Activated naive CD8-positive, alpha-beta T cell treated with anti-CD3 and anti-CD28 coated beads for 36 hours (primary cell): ENCODE measurements around the gene TK2. TPM values are rescaled to one million over a fixed set of nuclear protein-coding genes. Genes with fewer than 3 reads are reported as not detected.

Source experiments
- DNase-seq: peaks from one replicate; pipeline ENCODE4 v3.0.0; 2021
- H3K27ac Mint-ChIP-seq: one replicate; pipeline ENCODE4 v1.8.0; 2022; ENCODE audit warnings: mild to moderate bottlenecking, moderate library complexity, mixed read lengths
- H3K27me3 Mint-ChIP-seq: one replicate; pipeline ENCODE4 v1.8.0; 2022; ENCODE audit warnings: mild to moderate bottlenecking, mixed read lengths
- H3K36me3 Mint-ChIP-seq: one replicate; pipeline ENCODE4 v1.8.0; 2021; ENCODE audit warnings: mild to moderate bottlenecking, mixed read lengths
- H3K4me1 Mint-ChIP-seq: one replicate; pipeline ENCODE4 v1.8.0; 2021; ENCODE audit warnings: mixed read lengths
- H3K4me3 Mint-ChIP-seq: one replicate; pipeline ENCODE4 v1.8.0; 2022; ENCODE audit warnings: mild to moderate bottlenecking, moderate library complexity, mixed read lengths
- H3K9me3 Mint-ChIP-seq: one replicate; pipeline ENCODE4 v1.8.0; 2022; ENCODE audit warnings: mixed read lengths
- total RNA-seq, 2 experiments: library from RNA; stranded (reverse); gene quantifications; one replicate each; pipeline ENCODE4 v1.2.3, GENCODE V29; 2021

The TK2 gene
- total RNA-seq, 2 experiments from 2014 or later: 5.6 to 6.9 TPM

DNA sequence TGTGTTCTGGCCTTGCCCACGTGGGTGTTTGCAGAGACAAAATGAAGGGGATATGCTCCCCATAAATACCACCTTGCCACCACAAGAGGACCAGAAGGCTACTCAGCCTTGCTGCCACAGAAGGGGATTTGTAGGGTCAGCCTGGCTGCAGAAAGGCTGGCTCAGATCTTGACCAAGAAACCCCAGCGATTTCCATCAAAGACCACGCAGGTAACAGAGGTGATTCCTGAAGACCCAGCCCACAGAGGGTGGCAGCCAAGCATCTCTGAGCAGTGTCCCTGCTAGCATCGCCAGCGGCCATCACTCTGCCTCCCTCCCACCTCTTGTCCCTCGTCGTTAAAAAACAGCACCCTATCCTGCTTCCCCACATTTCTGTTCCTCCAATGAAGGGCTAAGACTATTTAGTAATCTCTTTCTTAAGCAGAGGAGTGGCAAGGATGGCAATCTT is 68.0 kb downstream of the TK2 start:
- H3K27ac Mint-ChIP-seq: no peak overlapping the region
- peaks cover 24% of the 10 kb centered on the region for H3K4me1 Mint-ChIP-seq

DNA sequence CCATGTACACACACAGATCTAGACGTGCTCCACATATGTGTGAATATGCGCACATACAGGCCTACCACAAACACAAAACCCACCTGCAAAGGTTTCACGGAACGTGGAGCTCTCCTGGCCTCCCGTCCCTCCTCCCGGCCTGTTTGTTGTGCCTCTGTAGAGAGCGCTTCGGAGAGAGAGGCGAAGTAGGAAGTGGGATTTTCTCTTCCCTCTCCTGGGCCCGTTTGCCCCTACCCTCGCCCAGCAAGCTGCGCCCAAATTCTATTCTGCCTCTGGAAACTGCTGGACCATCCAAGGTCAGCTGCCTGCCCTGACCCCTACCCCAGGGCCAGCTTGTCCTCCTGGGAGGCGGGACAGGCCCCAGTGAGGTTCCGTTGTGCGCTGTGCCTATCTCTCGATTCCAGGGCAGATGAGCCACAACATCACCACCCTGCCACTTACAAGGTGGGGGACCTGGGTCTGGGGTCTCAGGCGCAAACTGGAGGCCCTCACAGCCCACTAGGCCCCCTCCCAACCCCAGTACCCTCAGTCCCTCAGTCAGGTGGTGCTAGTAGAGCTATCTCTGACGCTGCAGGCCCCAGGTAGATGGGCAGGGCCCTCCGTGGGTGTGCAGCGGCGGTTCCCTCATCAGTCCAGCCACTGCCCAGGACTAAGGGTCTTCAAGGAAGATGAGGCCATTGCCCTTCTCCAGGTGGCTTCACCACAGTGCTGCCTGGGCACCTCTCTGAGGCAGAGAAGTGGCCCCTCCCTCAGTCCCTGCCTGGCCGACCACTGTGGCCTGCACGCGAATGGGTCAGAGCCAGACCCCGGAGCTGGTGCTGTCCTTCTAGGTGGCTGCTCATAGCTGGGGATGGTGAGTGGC is 68.6 kb downstream of the TK2 start:
- Mint-ChIP-seq H3K27me3 (no peaks in the 10 kb centered on the region), H3K4me1 (peaks cover 24% of the 10 kb centered on the region), H3K9me3 (no peaks in the 10 kb centered on the region), H3K36me3 (no peaks in the 10 kb centered on the region), H3K4me3 (no peak overlapping the region), H3K27ac (no peak overlapping the region)
- DNase-seq: no peak

More for the DNA sequence above, 68.0 kb downstream of the TK2 start:
- no peak for DNase-seq
- Mint-ChIP-seq H3K36me3 (no peaks in the 10 kb centered on the region), H3K9me3 (no peaks in the 10 kb centered on the region), H3K4me3 (no peak overlapping the region), H3K27me3 (no peaks in the 10 kb centered on the region)

DNA sequence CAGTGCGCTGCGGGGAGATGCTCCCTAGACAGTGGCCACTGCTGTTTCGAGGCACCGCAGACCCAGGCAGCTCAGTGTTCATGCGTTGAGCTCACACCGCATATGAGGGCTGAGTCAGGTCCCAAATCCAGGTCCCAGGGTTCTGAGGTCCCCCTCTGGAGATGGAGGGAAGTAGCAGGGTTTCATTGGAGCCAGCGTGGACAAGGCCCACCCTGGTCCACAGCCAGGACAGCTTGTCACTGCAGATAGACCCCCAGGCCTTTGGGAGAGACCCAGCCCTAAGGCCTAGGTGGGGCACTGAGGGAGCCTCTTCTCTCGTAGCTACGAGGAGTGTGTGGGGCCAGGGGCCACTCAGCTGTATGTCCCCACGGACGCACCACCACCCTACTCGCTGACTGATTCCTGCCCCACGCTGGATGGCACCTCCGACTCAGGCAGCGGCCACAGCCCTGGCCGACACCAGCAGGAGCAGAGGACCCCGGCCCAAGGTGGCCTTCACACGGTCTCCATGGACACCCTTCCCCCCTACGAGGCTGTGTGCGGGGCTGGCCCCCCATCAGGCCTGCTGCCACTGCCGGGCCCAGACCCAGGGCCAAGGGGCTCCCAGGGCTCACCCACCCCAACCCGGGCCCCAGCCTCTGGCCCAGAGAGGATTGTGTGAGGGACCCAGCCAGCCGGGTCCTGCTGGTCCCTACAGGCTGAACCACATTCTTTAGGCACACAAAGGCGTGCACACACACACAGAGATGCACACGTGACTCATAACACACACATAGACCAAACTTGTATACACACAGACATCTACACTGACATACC is 69.4 kb downstream of the TK2 start:
- no peaks in the 10 kb centered on the region for H3K27me3 Mint-ChIP-seq
- DNase-seq: no peak
- no peak overlapping the region for H3K27ac Mint-ChIP-seq
- no peak overlapping the region for H3K4me3 Mint-ChIP-seq
- no peaks in the 10 kb centered on the region for H3K36me3 Mint-ChIP-seq
- peaks cover 24% of the 10 kb centered on the region for H3K4me1 Mint-ChIP-seq
- no peaks in the 10 kb centered on the region for H3K9me3 Mint-ChIP-seq

DNA sequence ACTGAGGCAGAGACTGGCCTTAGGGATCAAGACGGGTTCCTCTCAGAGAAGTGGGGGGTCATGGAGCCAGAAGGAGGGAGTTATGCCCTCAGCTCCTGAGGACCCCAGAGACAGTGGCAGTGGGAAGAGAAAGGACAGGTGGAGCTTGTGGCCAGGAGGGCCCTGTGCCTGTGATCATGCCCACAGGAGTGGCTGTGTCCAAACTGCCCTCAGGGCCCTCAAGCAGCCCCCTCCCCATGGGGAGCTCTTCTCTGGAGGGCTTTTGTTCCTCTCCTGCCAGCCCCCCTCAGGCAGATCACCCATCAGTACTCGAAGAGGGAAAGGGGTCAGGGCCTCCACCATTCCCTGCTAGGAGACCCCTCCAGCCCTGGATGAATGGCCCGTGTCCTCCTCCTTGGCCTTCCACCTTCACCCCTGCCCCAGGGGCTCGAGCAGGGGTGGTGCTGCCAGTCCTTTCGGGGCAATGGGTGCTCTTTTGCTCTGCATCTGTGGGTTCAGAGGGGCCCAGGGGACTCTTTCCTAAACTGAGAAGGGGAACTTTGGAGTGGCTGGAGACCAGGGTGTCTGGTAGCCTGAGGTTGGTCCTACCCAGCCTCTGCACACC is 70.2 kb downstream of the TK2 start:
- Mint-ChIP-seq H3K27ac (no peak overlapping the region), H3K36me3 (no peaks in the 10 kb centered on the region), H3K4me1 (peaks cover 30% of the 10 kb centered on the region), H3K4me3 (no peak overlapping the region), H3K9me3 (no peaks in the 10 kb centered on the region), H3K27me3 (no peaks in the 10 kb centered on the region)
- DNase-seq: no peak

DNA sequence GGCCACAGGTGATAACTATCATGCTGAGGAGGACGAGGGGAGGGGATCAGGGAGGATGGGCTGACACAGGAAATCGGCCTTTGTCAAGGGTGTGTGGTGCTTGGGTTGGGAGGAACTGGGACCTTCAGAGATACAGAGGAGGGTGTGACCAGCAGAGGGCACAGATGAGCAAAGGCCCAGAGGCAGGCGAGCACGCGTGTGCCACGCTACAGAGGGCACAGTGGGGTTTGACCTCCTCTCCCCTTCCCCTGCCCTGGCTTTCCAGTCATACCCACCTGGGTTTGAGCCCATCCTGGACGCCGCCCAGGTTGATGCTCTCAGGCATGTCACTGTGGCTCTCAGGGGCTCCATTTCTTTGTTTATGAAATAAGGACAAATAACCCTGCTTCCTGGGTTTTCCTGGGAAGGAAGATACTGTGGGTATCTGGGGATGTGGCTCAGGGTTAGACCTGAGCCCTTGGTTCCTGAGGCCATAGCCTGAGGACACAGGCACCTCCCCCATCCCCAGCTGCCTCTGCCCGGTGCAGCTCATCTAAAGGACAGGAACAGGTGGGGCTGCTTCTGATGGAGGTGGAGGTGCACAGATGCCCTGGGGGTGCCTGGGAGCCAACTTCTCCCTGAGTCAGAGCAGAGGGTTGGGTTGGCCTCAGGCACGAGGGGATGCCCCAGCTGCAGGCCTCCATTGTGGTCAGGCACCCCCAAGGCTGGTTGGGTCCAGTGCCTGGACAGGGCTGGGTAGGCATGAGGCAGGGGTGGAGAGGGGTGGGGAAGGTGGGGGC is 71.0 kb downstream of the TK2 start:
- H3K9me3 Mint-ChIP-seq: no peaks in the 10 kb centered on the region
- no peak overlapping the region for H3K4me3 Mint-ChIP-seq
- H3K36me3 Mint-ChIP-seq: no peaks in the 10 kb centered on the region
- peak overlapping the region; percentile 28 for H3K27ac Mint-ChIP-seq
- DNase-seq: peak; percentile 74
- no peaks in the 10 kb centered on the region for H3K27me3 Mint-ChIP-seq
- peaks cover 33% of the 10 kb centered on the region for H3K4me1 Mint-ChIP-seq

DNA sequence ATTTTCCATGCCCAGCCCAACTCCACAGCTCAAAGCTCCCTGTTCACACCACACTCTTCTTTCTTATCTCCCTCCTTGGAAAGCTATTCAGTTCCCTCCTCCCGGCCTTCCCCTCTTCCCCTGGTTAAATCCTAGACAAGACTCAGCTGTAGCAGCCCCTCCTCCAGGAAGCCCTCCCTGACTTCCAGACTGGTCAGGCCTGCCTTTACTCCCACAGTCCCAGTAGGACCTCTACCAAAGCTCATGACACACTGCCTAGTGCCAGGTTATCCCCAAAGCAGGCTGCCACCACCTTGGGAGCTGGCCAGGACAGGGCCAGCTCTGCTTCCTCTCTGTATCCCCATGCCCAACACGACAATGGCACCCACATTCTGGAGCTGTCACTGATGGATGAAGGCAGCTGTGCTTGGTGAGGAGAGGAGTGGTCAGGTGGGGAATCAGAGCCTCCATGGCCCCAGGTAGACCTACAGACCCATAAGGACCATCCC is 72.8 kb downstream of the TK2 start:
- peaks cover 22% of the 10 kb centered on the region for H3K4me1 Mint-ChIP-seq
- no peaks in the 10 kb centered on the region for H3K36me3 Mint-ChIP-seq
- H3K4me3 Mint-ChIP-seq: no peak overlapping the region
- no peaks in the 10 kb centered on the region for H3K9me3 Mint-ChIP-seq
- no peak overlapping the region for H3K27ac Mint-ChIP-seq
- DNase-seq: no peak
- H3K27me3 Mint-ChIP-seq: no peaks in the 10 kb centered on the region

DNA sequence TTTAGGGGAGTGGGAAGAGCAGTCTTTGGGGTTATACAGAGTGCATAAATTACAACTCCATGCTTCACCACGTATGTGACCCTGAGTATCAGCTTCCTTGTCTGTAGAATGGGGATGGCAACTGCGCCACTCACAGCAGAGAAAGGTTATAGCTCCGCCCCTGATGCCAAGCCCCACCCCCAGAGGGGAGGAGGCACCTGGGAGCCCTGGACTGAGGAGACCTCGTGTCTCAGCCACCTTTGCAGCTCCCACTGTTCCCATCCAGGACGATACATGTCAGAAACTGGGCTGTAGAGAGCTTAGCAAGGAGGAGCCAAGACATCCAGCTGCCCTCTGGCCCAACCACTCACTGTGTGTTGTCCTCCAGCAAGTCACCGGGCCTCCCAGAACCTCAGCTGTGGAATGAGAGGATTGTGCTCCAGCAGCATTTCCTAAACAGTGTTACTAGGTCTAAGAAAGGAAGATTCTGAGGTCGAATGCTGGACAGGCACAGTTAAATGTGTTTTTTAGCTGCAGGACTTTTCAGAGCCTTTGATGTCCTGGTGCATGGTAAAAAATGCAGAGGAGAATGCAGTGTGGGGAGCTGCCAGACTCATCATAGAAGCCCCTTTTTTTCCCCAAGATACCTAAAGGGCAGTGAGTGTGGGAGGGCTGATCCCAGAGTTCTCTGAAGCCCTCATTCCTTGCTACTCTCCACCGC is 73.4 kb downstream of the TK2 start:
- Mint-ChIP-seq H3K4me1 (peaks cover 22% of the 10 kb centered on the region), H3K36me3 (no peaks in the 10 kb centered on the region), H3K4me3 (no peak overlapping the region), H3K27ac (no peak overlapping the region), H3K9me3 (no peaks in the 10 kb centered on the region), H3K27me3 (no peaks in the 10 kb centered on the region)
- peak; percentile 35 for DNase-seq

DNA sequence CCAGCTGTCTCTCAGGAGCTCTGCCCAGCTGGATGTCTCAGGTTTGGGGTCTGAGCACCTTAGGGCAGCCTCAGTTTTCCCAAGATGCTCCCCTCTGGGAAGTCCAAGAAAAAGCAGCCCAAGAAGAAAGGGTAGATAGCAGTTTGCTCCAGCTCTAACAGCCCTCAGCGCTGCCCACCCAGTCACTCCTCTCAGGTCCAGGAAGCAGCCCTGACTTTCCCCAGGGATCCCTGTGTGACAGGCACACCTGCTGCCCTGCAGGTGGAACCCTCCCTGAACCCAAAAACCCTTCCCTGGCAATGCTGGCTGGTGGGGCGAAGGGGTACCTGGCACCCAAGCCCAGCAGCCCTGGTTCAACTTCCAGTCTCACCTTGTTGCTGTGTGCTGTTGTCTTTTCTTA is 74.7 kb downstream of the TK2 start:
- Mint-ChIP-seq H3K36me3 (no peaks in the 10 kb centered on the region), H3K4me3 (no peak overlapping the region), H3K9me3 (no peaks in the 10 kb centered on the region), H3K27ac (peak overlapping the region; percentile 49), H3K27me3 (no peaks in the 10 kb centered on the region), H3K4me1 (peaks cover 22% of the 10 kb centered on the region)
- DNase-seq: no peak

DNA sequence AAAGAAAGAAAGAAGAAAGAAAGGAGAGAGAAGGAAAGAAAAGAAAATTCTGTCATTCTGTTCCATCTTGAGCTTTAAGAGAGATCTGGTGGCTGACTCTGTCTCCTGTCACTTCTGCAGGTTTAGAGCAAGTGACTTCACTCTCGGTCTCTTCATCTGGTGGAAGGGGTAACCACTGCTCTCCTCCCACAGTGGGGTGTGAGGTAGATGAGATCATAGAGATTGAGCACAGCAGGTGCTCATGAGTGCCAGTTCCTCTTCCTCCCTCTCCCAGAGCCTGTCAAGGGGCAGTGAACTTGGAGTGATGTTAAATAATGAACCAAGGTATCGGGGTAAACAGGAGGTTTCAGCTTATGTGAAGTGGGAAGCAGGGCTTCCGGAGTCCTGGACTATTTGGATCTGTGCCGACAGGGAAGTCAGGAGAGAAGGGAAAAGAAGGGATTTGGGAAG is 75.1 kb downstream of the TK2 start:
- DNase-seq: peak; percentile 62
- Mint-ChIP-seq H3K4me3 (no peak overlapping the region), H3K4me1 (peaks cover 22% of the 10 kb centered on the region), H3K27ac (peak overlapping the region; percentile 49), H3K27me3 (no peaks in the 10 kb centered on the region), H3K36me3 (no peaks in the 10 kb centered on the region), H3K9me3 (no peaks in the 10 kb centered on the region)

DNA sequence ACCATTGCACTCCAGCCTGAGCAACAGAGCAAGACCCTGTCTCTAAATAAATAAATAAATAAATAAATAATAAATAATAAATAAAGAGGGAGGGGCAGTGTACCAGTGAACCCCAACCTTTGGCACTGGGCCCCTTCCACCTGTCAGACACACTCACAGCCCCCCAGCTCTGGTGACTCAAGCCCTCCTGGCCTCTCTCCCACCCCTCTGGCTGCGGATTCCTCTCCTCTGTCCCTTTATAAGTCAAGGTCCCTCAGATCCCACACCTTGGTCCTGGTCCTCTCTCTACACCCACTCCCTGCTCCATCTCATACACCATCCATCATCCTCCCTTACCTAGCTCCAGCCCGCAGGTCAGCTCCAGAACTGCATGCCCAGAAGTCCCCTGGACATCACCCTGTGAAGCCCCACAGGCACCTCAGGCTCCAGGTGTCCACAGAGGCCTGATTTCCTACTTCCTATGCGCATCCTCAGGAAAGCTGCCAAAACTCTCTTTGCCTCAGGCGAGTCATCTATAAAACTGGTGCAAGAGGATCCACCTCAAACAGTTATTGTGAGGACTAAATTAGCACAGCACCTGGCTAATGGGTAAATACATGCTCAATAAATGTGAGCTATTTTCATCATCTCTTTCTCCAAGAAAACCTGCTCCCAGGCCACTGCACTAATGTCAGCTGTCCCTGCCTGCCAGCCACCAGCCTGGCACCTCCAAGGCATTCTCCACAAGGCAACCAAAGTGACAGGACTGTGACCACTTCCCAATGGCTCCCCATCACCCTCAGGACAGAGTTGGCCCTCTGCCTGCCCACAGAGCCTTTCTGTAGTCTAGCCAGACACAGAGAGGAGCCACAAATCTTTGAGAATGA is 76.0 kb downstream of the TK2 start:
- no peak for DNase-seq
- Mint-ChIP-seq H3K27ac (no peak overlapping the region), H3K4me3 (no peak overlapping the region), H3K36me3 (no peaks in the 10 kb centered on the region), H3K27me3 (no peaks in the 10 kb centered on the region), H3K4me1 (peaks cover 19% of the 10 kb centered on the region), H3K9me3 (no peaks in the 10 kb centered on the region)

DNA sequence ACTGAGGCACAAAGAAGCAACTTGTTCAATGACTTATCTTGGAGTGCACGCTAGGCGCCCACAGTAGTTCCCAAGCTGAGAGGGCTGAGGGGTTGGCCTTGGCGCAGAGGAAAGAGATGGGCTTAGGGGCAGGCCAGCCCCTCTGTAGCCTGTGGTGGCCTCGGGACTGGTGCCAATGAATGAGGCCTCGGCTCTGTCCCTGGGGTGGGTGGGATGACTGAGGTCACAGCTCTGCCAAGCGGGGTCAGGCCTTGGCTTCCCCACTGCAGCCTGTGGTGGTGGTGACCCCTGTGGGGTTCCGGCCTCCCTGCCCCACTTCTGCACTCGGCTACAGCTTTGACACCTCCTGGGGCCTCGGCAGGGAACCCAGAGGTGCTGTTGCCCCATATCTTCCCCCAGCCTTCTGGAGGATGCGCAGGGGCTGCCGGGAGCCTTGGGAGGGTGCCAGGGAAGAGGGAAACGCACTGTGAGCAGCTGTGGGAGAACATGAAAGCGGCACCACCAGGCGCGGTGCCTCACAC is 76.8 kb downstream of the TK2 start:
- Mint-ChIP-seq H3K4me1 (peaks cover 15% of the 10 kb centered on the region), H3K9me3 (no peaks in the 10 kb centered on the region), H3K4me3 (no peak overlapping the region), H3K36me3 (no peaks in the 10 kb centered on the region), H3K27ac (no peak overlapping the region), H3K27me3 (no peaks in the 10 kb centered on the region)
- no peak for DNase-seq

DNA sequence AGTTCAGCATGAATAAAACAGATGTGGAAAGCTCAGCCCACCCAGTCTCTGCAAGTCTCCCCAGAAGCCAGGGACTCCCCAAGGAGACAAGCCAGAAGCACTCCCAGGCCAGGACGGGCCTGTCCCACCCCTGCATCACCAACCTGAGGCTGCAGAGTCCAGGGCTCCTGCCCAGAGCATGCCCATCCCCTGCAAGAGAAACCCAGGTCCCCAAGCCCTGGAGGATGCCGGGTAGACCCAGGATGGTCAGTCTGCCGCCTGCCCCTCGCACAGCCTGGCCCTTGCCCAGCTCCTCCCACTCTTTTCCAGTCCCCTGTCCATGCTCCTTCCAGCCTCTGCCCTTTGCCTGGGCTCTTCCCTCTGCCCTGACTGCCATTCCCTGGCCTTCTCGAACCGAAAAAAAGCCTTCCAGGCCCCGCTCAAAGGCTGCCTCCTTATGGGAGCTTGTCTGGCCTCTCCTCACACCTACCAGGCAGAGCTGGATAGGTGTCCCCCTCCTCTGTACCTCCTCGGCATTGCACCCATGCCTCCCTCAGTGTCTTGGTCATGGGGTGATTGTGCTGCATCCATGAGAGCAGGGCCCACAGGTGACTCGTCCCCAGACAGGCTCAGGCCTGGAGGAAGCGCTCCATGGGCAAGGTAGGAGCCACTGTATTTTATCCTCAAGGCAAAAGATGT is 78.1 kb downstream of the TK2 start:
- Mint-ChIP-seq H3K27ac (no peak overlapping the region), H3K9me3 (no peaks in the 10 kb centered on the region), H3K36me3 (no peaks in the 10 kb centered on the region), H3K4me1 (peaks cover 15% of the 10 kb centered on the region), H3K4me3 (no peak overlapping the region), H3K27me3 (no peaks in the 10 kb centered on the region)
- DNase-seq: no peak

DNA sequence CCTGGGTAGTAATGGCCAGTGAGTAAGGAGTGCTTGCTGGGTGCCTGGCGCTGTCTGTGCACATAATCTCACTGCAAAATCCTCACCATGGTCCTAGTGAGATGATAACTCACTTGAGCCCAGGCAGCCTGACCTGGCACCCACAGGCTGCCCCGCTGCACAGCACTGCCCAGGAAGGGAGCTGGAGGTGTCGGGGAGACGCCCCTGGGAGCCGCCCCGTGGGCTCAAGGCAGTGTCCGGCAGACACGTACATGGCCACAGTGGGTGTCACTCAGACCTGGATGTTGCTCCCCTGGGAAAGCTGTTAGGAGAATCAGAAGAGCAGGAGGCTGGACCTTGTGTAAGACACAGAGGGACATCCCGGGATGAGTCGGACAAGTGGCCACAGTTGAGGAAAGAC is 78.7 kb downstream of the TK2 start:
- H3K4me3 Mint-ChIP-seq: no peak overlapping the region
- H3K4me1 Mint-ChIP-seq: peaks cover 15% of the 10 kb centered on the region
- no peak for DNase-seq
- no peak overlapping the region for H3K27ac Mint-ChIP-seq
- H3K27me3 Mint-ChIP-seq: peaks cover 2% of the 10 kb centered on the region
- H3K36me3 Mint-ChIP-seq: no peaks in the 10 kb centered on the region
- H3K9me3 Mint-ChIP-seq: no peaks in the 10 kb centered on the region
